ENCODE measurements around the gene IDH3A.

The IDH3A gene

GRCh38 chr15:78193731-78194567 lies 44.8 kb downstream of the IDH3A start:
- no peaks in the 10 kb centered on the region for H3K9me3 ChIP-seq (ENCODE audit: control insufficient read depth, insufficient read depth, low read length)
- no peaks in the 10 kb centered on the region for H3K36me3 ChIP-seq (ENCODE audit: insufficient read depth, low read length)
- H3K4me1 ChIP-seq (ENCODE audit: insufficient read depth, low read length), result no peaks in the 10 kb centered on the region
- H3K9ac ChIP-seq (ENCODE audit: low read depth, low read length), result no peak overlapping the region

DNA sequence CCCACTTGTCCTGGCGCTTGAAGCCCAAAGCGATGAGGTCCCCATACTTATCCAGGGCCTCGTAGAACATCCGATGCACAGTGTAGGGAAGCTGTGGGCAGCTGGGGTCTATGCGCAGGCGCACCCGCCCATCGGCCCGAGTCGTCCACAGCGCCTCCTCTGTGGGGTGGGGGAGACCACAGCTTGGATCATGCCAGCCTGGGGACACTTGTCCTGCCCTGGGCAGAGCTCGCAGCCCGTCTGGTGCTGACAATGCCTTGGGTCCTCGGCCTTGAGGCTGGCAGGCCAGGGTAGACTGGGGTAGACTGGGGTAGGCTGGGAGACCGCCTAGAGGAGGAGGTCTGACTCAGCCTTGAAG lies 45.4 kb downstream of the IDH3A start:
- Histone ChIP-seq H3K36me3 (ENCODE audit: insufficient read depth, low read length) (no peaks in the 10 kb centered on the region), H3K4me1 (ENCODE audit: insufficient read depth, low read length) (no peaks in the 10 kb centered on the region), H3K9me3 (ENCODE audit: control insufficient read depth, insufficient read depth, low read length) (no peaks in the 10 kb centered on the region), H3K9ac (ENCODE audit: low read depth, low read length) (no peak overlapping the region)

GRCh38 chr15:78195735-78196201 lies 46.6 kb downstream of the IDH3A start:
- Histone ChIP-seq H3K4me1 (ENCODE audit: insufficient read depth, low read length) (no peaks in the 10 kb centered on the region), H3K9ac (ENCODE audit: low read depth, low read length) (no peak overlapping the region), H3K9me3 (ENCODE audit: control insufficient read depth, insufficient read depth, low read length) (no peaks in the 10 kb centered on the region), H3K36me3 (ENCODE audit: insufficient read depth, low read length) (no peaks in the 10 kb centered on the region)

DNA sequence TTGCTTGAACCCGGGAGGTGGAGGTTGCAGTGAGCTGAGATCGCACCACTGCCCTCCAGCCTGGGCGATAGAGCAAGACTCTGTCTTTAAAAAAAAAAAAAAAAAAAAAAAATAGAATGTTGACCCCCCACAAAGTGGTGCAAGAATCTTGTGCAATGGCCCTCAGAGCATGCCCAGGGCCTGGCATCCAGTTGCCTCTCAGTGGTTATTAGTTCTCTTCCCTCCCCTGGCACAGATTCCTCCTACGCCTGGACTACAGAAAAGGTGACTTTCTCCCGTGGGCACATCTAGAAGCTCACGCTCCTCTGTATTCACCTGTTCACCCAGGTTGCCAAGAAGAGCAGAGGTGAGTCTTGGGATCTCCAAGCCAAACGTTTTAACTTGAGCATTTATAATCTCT lies 48.5 kb downstream of the IDH3A start:
- H3K9me3 ChIP-seq (ENCODE audit: control insufficient read depth, insufficient read depth, low read length), result no peaks in the 10 kb centered on the region
- no peak overlapping the region for H3K9ac ChIP-seq (ENCODE audit: low read depth, low read length)
- no peaks in the 10 kb centered on the region for H3K36me3 ChIP-seq (ENCODE audit: insufficient read depth, low read length)
- no peaks in the 10 kb centered on the region for H3K4me1 ChIP-seq (ENCODE audit: insufficient read depth, low read length)

GRCh38 chr15:78200276-78200930 lies 51.2 kb downstream of the IDH3A start:
- Histone ChIP-seq H3K36me3 (ENCODE audit: insufficient read depth, low read length) (no peaks in the 10 kb centered on the region), H3K9ac (ENCODE audit: low read depth, low read length) (no peak overlapping the region), H3K9me3 (ENCODE audit: control insufficient read depth, insufficient read depth, low read length) (no peaks in the 10 kb centered on the region), H3K4me1 (ENCODE audit: insufficient read depth, low read length) (no peaks in the 10 kb centered on the region)

- Histone ChIP-seq H3K9me3 (ENCODE audit: control insufficient read depth, insufficient read depth, low read length) (no peaks in the 10 kb centered on the region), H3K36me3 (ENCODE audit: insufficient read depth, low read length) (no peaks in the 10 kb centered on the region), H3K9ac (ENCODE audit: low read depth, low read length) (no peak overlapping the region), H3K4me1 (ENCODE audit: insufficient read depth, low read length) (no peaks in the 10 kb centered on the region)
Observed at GRCh38 chr15:78201281-78202190, 52.4 kb downstream of the IDH3A start.

DNA sequence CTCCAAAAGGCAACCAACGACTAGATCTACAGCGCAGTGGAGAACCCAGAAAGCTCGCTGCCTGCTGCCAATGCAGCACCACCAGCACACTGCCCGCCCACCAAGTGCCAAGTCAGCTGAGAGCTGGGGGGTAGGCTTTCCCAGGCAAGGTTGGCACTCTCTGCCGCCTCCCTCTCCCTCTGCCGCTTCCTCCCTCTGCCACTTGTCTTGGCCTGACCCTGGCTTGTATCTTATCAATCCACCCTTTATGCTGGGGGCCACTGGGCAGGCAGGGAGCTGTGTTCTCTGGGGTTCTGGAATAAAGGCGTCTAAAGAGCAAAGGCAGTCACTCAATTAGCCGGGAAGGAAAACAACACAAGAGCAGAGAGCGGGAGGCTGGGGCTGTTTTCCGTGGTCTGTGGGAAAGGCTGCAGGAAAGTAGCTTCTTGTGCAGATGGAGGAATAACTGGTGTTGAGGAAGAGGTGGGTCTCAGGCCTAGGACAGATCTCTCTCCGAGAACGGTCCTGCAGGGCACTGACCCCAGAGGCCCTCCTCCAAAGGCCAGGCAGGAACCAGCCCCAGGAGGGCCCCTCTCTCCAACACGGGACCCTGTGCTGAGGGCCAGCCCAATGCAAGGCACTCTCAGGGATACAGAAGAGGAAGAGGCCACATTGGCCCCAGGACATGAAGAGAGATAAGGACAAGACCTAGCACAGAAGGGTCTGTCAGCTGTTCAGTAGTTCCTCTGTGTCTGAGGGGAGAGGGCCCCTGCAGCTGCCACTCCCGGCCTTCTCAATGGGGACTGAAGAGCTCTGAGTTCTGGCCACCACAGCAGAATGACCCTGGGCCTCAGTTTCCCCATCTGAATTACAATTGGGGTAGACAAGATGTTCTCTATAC lies 54.4 kb downstream of the IDH3A start:
- Histone ChIP-seq H3K4me1 (ENCODE audit: insufficient read depth, low read length) (no peaks in the 10 kb centered on the region), H3K9ac (ENCODE audit: low read depth, low read length) (no peak overlapping the region), H3K36me3 (ENCODE audit: insufficient read depth, low read length) (no peaks in the 10 kb centered on the region), H3K9me3 (ENCODE audit: control insufficient read depth, insufficient read depth, low read length) (no peaks in the 10 kb centered on the region)

DNA sequence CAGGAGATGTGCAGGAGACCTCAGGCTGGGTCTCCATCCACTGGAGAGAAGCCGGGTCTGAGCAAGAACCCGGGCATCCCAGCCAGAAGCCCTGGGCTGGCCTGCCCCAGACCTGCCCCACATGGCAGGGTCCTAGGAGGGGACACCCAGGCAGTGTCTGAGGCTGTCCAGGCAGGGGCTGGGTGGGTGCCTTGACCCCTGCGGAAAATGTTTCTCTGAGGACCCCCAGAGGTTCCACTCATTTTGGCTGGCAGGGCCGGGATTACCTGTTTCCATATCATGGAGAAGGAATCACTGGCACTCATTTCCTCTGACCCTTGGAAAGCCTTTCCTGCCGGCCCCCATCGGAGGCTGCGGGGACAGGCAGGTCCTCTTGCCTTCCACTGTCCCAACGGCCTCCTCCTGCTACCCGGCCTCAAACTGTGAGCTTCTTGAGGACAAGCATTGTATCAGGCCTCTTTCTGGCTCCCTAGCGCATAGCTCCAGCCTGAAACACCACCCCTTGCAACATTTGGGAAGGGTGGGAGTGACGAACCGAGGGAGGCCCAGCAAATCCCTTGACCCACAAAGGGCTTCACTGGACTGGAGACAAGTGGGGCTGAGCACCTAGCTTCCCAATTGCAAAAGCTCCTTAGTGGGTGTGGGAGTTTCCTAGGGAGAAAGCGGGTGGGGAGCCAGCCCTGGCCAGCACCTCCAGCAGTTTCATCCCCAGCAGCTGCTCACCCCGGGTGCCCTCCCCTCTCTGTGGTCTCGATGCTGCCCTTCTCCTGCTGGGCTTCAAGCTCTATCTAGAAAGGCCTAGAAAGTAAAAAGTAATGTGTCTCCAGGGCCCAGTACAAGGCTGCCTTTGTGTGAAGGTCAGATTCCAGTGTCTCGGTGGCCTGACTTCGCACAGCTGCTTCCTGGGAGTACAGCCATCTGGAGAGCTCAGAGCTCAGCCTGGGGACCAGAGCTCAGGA lies 55.5 kb downstream of the IDH3A start:
- Histone ChIP-seq H3K36me3 (ENCODE audit: insufficient read depth, low read length) (no peaks in the 10 kb centered on the region), H3K9ac (ENCODE audit: low read depth, low read length) (no peak overlapping the region), H3K4me1 (ENCODE audit: insufficient read depth, low read length) (no peaks in the 10 kb centered on the region)

DNA sequence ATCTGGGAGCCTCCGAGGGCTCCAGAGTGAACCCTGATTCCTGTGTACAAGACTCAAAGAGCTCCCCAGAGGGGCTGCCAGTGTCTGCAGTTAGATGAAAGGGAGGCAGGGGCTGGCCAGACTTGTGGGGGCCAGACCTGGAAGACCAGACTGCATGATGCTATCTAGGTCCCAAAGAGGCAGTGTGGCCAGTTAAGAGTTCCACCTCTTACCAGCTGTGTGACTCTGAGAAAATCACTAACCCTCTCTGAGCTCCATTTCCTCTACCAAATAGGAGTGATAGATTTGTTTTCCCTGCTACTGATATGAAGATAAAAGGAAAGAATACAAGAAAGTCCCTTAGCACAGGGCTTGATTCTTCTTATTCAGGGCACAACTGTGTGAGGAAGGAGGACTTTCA lies 56.2 kb downstream of the IDH3A start:
- Histone ChIP-seq H3K9me3 (ENCODE audit: control insufficient read depth, insufficient read depth, low read length) (no peaks in the 10 kb centered on the region), H3K36me3 (ENCODE audit: insufficient read depth, low read length) (no peaks in the 10 kb centered on the region), H3K9ac (ENCODE audit: low read depth, low read length) (no peak overlapping the region), H3K4me1 (ENCODE audit: insufficient read depth, low read length) (no peaks in the 10 kb centered on the region)

More for the DNA sequence above, 55.5 kb downstream of the IDH3A start:
- no peaks in the 10 kb centered on the region for H3K9me3 ChIP-seq (ENCODE audit: control insufficient read depth, insufficient read depth, low read length)

DNA sequence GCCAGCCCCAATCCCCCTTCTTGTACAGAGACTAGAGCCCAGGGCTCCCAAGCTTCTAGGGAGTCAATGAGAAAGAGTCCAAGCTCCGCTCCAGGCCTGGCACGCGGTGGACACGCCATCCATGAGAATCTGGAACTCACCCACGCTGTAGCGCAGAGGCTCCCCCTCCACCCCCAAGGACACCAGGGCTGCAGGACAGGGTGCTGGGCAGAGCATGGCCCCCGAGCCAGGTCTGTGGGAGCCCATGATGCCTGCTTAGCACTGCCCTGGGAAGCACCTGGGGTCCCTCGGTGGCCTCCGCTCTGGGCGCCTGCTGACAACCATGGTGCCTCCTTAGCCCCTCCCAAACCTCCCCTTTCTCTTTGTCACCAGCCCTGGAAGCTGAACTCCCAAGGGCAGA lies 56.7 kb downstream of the IDH3A start:
- Histone ChIP-seq H3K4me1 (ENCODE audit: insufficient read depth, low read length) (no peaks in the 10 kb centered on the region), H3K36me3 (ENCODE audit: insufficient read depth, low read length) (no peaks in the 10 kb centered on the region), H3K9ac (ENCODE audit: low read depth, low read length) (no peak overlapping the region), H3K9me3 (ENCODE audit: control insufficient read depth, insufficient read depth, low read length) (no peaks in the 10 kb centered on the region)

DNA sequence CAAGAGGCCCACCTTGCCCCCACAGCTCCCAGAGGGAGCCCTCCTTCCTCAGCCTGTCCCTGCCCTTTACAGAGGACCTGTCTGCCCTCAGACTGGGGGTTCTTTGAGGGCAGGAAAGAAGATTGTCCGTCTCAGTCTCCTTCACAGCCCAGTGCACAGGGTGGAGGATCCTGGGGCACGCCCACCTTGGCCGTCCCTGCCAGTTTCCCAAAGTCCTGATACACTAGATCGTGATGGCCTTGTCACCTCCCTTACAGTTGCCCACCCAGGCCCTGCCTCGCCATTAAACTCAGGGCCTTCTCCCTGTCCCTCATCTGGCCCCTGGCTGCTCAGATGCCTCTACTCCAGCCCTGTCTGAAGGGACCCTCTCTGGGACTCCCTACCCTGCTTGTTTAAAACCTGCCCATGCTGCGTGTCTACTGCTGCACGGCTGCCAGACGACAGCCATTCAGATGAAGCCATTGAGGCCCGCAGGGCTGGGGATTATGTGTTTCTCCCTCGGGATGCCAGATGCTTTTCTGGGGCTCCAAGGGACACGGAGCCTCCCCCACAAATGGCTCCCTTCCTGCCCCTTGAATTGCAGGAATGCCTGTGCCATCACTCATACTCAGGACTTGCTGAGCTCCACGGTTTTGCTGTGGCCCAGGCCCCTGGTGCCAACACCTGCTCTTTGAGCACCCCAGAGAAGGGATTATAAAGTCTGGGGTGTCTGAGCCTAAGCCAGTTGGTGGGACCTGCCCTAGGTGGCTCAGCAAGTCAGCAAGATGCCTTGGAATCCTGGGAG lies 57.4 kb downstream of the IDH3A start:
- no peak overlapping the region for H3K9ac ChIP-seq (ENCODE audit: low read depth, low read length)
- H3K4me1 ChIP-seq (ENCODE audit: insufficient read depth, low read length), result no peaks in the 10 kb centered on the region
- H3K36me3 ChIP-seq (ENCODE audit: insufficient read depth, low read length), result no peaks in the 10 kb centered on the region
- no peaks in the 10 kb centered on the region for H3K9me3 ChIP-seq (ENCODE audit: control insufficient read depth, insufficient read depth, low read length)

DNA sequence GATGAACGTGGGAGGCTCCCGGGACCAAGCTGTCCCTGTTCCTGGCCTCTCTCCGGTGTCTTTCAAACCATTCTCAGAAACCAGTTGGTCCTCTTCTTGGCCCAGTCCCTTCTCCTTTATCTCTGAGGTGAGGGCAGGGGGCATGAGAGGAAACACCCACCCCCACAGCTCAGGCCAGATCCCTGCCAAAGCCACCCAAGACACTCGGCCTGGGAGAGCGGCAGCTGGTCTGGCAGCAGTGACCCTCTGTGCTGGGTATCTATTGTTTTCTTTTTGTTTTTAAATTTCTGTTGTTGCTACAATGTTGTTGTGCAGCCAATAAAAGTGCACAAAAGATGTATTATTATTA lies 57.9 kb downstream of the IDH3A start:
- Histone ChIP-seq H3K9me3 (ENCODE audit: control insufficient read depth, insufficient read depth, low read length) (no peaks in the 10 kb centered on the region), H3K36me3 (ENCODE audit: insufficient read depth, low read length) (no peaks in the 10 kb centered on the region), H3K4me1 (ENCODE audit: insufficient read depth, low read length) (peaks cover 3% of the 10 kb centered on the region; the same call in 1 of the 2 replicates), H3K9ac (ENCODE audit: low read depth, low read length) (no peak overlapping the region)
